ENCODE results near the gene E2F3.
A peak's percentile ranks its signal among the peaks of the same experiment; 100 is the strongest.

The E2F3 gene

DNA sequence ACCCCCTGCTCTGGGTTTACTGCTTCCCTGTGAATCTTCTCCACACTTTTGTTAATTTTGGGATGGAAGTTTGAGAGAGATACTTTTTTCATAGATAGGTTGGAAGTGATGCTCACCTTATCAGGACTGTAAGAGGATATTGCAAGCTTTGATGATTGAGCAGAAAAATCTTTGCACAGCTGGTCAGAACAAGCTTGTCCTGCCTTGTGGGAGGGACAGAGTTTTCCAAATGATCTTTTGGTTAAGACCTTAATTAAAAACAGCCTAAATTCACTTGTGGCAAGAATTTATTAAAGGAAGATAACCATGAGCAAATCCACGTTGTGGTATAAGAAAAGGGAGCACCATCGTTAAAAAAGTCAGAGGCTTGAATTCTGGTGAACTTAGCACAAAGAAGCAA is 32.2 kb downstream of the E2F3 start:
- no peak overlapping the region for H3K27ac Mint-ChIP-seq

GRCh38 chr6:20434766-20435165 is 33.1 kb downstream of the E2F3 start:
- Mint-ChIP-seq H3K4me3 (no peak overlapping the region), H3K4me1 (ENCODE audit: low read depth) (peaks cover 13% of the 10 kb centered on the region), H3K27ac (no peak overlapping the region), H3K27me3 (ENCODE audit: low read depth) (no peaks in the 10 kb centered on the region), H3K36me3 (ENCODE audit: low read depth) (peaks cover 72% of the 10 kb centered on the region), H3K9me3 (peaks cover 20% of the 10 kb centered on the region)

More for the DNA sequence above, 32.2 kb downstream of the E2F3 start:
- Mint-ChIP-seq H3K4me3 (no peak overlapping the region), H3K4me1 (ENCODE audit: low read depth) (peaks cover 13% of the 10 kb centered on the region), H3K9me3 (peaks cover 20% of the 10 kb centered on the region), H3K27me3 (ENCODE audit: low read depth) (no peaks in the 10 kb centered on the region), H3K36me3 (ENCODE audit: low read depth) (peaks cover 66% of the 10 kb centered on the region)

- Mint-ChIP-seq H3K4me1 (ENCODE audit: low read depth) (peaks cover 17% of the 10 kb centered on the region), H3K36me3 (ENCODE audit: low read depth) (peaks cover 71% of the 10 kb centered on the region), H3K9me3 (peaks cover 10% of the 10 kb centered on the region), H3K27ac (no peak overlapping the region), H3K4me3 (no peak overlapping the region), H3K27me3 (ENCODE audit: low read depth) (no peaks in the 10 kb centered on the region)
Measured at GRCh38 chr6:20436719-20437118, 35.0 kb downstream of the E2F3 start.

- H3K4me1 Mint-ChIP-seq (ENCODE audit: low read depth) = peaks cover 13% of the 10 kb centered on the region
- H3K27ac Mint-ChIP-seq = no peak overlapping the region
- no peaks in the 10 kb centered on the region for H3K27me3 Mint-ChIP-seq (ENCODE audit: low read depth)
- peaks cover 3% of the 10 kb centered on the region for H3K9me3 Mint-ChIP-seq
- H3K36me3 Mint-ChIP-seq (ENCODE audit: low read depth) = peaks cover 62% of the 10 kb centered on the region
- H3K4me3 Mint-ChIP-seq = no peak overlapping the region
Measured at GRCh38 chr6:20437639-20438038, 36.0 kb downstream of the E2F3 start.

- H3K9me3 Mint-ChIP-seq = peaks cover 3% of the 10 kb centered on the region
- H3K27ac Mint-ChIP-seq = no peak overlapping the region
- no peak overlapping the region for H3K4me3 Mint-ChIP-seq
- no peaks in the 10 kb centered on the region for H3K27me3 Mint-ChIP-seq (ENCODE audit: low read depth)
- H3K36me3 Mint-ChIP-seq (ENCODE audit: low read depth) = peaks cover 55% of the 10 kb centered on the region
- peaks cover 9% of the 10 kb centered on the region for H3K4me1 Mint-ChIP-seq (ENCODE audit: low read depth)
Measured at GRCh38 chr6:20438462-20439070, 36.9 kb downstream of the E2F3 start.

- Mint-ChIP-seq H3K4me1 (ENCODE audit: low read depth) (peaks cover 14% of the 10 kb centered on the region), H3K36me3 (ENCODE audit: low read depth) (peaks cover 51% of the 10 kb centered on the region), H3K9me3 (peaks cover 3% of the 10 kb centered on the region), H3K27ac (no peak overlapping the region), H3K27me3 (ENCODE audit: low read depth) (no peaks in the 10 kb centered on the region), H3K4me3 (no peak overlapping the region)
Measured at GRCh38 chr6:20439558-20439957, 37.9 kb downstream of the E2F3 start.

DNA sequence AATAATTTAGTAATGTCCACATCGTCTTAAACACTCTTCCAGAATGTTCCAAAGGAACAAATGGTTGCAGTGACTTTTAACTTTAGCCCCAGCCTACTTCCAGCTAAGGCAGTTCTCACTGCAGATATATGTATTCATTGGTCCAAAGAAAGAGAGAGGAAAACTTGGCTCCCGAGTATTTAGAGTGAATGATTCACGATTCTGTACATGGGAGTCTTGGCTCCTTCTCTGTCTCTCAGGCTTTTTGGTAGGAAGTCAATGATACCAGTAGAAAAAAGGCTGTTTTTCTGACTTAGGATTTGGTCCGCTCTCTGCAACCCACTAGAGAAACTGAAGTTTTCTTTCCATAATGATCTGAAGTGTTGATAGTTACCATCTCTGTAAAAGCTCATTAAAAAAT is 38.6 kb downstream of the E2F3 start:
- H3K27ac Mint-ChIP-seq = no peak overlapping the region
- H3K9me3 Mint-ChIP-seq = peaks cover 3% of the 10 kb centered on the region
- peaks cover 48% of the 10 kb centered on the region for H3K36me3 Mint-ChIP-seq (ENCODE audit: low read depth)
- H3K4me1 Mint-ChIP-seq (ENCODE audit: low read depth) = peaks cover 18% of the 10 kb centered on the region
- no peaks in the 10 kb centered on the region for H3K27me3 Mint-ChIP-seq (ENCODE audit: low read depth)
- H3K4me3 Mint-ChIP-seq = no peak overlapping the region

DNA sequence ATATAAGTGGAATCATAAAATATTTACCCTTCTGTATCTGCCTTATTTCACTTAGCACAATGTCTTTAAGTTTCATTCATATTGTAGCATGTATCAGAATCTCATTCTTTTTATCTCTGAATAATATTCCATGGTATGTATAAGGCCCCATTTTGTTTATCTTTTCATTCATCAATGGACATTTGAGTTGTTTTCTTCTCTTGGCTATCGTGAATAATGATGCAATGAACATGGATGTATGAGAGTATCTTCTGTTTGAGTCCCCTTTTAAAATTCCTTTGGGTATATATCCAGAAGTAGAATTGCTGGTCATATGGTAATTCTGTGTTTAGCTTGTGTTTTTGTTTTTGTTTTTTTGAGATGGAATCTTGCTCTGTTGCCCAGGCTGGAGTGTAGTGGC is 39.6 kb downstream of the E2F3 start:
- Mint-ChIP-seq H3K36me3 (ENCODE audit: low read depth) (peaks cover 45% of the 10 kb centered on the region), H3K4me3 (no peak overlapping the region), H3K9me3 (peaks cover 3% of the 10 kb centered on the region), H3K4me1 (ENCODE audit: low read depth) (peaks cover 19% of the 10 kb centered on the region), H3K27ac (no peak overlapping the region), H3K27me3 (ENCODE audit: low read depth) (no peaks in the 10 kb centered on the region)

- no peak overlapping the region for H3K4me3 Mint-ChIP-seq
- no peaks in the 10 kb centered on the region for H3K27me3 Mint-ChIP-seq (ENCODE audit: low read depth)
- H3K9me3 Mint-ChIP-seq = peaks cover 3% of the 10 kb centered on the region
- H3K36me3 Mint-ChIP-seq (ENCODE audit: low read depth) = peaks cover 40% of the 10 kb centered on the region
- peaks cover 20% of the 10 kb centered on the region for H3K4me1 Mint-ChIP-seq (ENCODE audit: low read depth)
- H3K27ac Mint-ChIP-seq = no peak overlapping the region
Measured at GRCh38 chr6:20441921-20442320, 40.2 kb downstream of the E2F3 start.

DNA sequence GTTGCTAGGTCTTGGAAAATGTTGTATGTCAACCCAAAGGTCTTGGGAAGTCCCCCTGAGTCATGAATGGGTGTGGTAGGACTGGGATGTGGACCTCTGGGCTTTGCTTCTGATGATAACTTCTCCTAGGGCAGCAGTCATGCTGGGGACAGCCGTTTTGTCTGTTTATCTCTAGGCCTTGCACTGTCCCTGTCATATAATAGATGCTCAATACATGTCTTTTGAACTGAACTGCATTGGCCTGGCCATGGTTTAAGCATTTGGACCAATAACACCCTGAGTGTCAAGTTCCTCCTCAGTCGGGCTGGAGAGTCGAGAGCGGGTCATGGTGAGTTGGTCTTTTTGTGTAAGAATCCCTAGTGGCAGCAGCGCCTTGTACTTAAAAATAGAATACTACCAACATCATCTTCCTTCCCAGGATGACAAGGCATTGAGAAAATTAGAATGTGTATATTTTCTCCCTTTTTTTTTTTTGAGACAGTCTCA is 43.1 kb downstream of the E2F3 start:
- Mint-ChIP-seq H3K4me3 (no peak overlapping the region), H3K36me3 (ENCODE audit: low read depth) (peaks cover 26% of the 10 kb centered on the region), H3K27ac (peak overlapping the region; percentile 22), H3K4me1 (ENCODE audit: low read depth) (peaks cover 24% of the 10 kb centered on the region), H3K27me3 (ENCODE audit: low read depth) (no peaks in the 10 kb centered on the region), H3K9me3 (no peaks in the 10 kb centered on the region)

- H3K27me3 Mint-ChIP-seq (ENCODE audit: low read depth) = no peaks in the 10 kb centered on the region
- peaks cover 18% of the 10 kb centered on the region for H3K36me3 Mint-ChIP-seq (ENCODE audit: low read depth)
- no peak overlapping the region for H3K27ac Mint-ChIP-seq
- H3K4me3 Mint-ChIP-seq = peak overlapping the region; percentile 18
- H3K9me3 Mint-ChIP-seq = no peaks in the 10 kb centered on the region
- H3K4me1 Mint-ChIP-seq (ENCODE audit: low read depth) = peaks cover 27% of the 10 kb centered on the region
Measured at GRCh38 chr6:20447157-20447556, 45.5 kb downstream of the E2F3 start.

DNA sequence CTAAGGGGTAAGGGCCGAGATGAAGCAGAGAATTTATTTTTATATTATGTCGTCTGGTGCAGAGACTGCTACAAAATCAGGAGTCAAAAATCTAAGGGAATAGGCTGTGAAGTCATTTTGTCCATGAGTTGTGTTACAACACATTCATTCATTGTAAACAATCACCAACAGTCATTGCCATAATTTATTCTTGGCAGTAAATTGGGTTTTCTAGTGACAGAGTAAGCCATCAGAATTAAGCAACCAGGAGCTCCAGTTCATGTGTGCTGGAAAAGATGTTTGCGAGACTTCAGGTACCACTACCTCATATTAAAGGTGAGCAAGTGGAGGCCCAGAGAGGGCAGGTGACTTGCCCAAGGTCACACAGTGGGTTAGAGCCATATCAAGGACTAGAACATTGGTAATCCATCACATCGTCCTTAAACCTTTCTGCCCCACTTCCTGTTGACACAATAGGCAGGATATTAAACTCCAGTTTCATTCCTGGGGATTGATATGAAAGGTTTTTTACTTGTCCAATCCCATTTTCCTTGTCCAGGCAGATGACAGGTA is 46.0 kb downstream of the E2F3 start:
- H3K36me3 Mint-ChIP-seq (ENCODE audit: low read depth) = peaks cover 18% of the 10 kb centered on the region
- no peak overlapping the region for H3K4me3 Mint-ChIP-seq
- no peak overlapping the region for H3K27ac Mint-ChIP-seq
- H3K27me3 Mint-ChIP-seq (ENCODE audit: low read depth) = no peaks in the 10 kb centered on the region
- H3K9me3 Mint-ChIP-seq = no peaks in the 10 kb centered on the region
- peaks cover 27% of the 10 kb centered on the region for H3K4me1 Mint-ChIP-seq (ENCODE audit: low read depth)

DNA sequence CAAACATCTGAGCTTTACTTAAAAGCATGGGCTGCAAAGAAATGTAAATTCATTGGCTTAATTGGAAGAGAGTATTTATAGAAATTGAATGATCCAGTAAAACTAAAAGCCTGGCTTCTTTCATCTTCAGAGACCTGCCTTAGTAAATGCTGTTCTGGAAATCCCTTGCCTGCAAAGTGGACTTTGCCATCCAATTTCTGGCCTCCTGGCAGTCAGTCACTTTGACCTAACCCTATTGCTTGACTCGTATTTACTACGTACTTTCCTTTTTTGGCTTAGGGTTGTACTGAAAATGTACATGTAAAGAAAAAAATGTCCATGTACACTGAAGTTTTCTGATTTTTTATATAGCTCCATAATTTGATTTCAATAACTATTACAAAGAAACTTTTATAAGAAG is 47.1 kb downstream of the E2F3 start:
- Mint-ChIP-seq H3K27ac (no peak overlapping the region), H3K4me3 (no peak overlapping the region), H3K9me3 (no peaks in the 10 kb centered on the region), H3K4me1 (ENCODE audit: low read depth) (peaks cover 33% of the 10 kb centered on the region), H3K36me3 (ENCODE audit: low read depth) (peaks cover 21% of the 10 kb centered on the region), H3K27me3 (ENCODE audit: low read depth) (no peaks in the 10 kb centered on the region)

DNA sequence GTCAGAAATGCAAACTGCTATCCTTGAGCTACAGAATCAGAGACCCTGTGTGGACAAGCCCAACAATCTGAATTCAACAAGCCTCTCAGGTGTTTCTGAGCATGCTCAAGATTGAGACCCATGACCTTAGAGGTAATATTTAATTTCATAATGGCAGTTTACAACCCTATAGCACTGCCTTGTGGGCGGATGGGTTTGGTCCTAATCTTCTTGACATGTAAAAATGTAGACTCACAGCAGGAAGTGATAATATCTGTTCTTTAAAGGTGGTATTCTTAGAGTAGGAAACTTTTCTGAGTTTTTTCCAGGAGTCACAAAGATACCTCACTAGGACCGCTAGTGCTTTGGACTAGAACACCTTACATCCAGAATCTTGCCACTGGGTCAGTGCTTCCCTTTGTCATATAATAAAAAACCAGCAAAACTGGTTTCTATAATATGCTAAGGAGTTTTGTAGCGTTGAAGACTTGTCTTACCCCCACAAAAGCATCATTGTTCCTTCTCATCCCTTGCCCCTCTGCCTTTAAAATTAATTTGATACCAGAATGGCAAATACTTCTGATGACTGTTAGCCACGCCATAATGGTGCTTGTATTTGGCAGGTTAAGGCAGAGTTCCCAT is 52.6 kb downstream of the E2F3 start:
- peaks cover 22% of the 10 kb centered on the region for H3K36me3 Mint-ChIP-seq (ENCODE audit: low read depth)
- no peak overlapping the region for H3K27ac Mint-ChIP-seq
- no peaks in the 10 kb centered on the region for H3K9me3 Mint-ChIP-seq
- peaks cover 30% of the 10 kb centered on the region for H3K4me1 Mint-ChIP-seq (ENCODE audit: low read depth)
- no peak overlapping the region for H3K4me3 Mint-ChIP-seq
- no peaks in the 10 kb centered on the region for H3K27me3 Mint-ChIP-seq (ENCODE audit: low read depth)

DNA sequence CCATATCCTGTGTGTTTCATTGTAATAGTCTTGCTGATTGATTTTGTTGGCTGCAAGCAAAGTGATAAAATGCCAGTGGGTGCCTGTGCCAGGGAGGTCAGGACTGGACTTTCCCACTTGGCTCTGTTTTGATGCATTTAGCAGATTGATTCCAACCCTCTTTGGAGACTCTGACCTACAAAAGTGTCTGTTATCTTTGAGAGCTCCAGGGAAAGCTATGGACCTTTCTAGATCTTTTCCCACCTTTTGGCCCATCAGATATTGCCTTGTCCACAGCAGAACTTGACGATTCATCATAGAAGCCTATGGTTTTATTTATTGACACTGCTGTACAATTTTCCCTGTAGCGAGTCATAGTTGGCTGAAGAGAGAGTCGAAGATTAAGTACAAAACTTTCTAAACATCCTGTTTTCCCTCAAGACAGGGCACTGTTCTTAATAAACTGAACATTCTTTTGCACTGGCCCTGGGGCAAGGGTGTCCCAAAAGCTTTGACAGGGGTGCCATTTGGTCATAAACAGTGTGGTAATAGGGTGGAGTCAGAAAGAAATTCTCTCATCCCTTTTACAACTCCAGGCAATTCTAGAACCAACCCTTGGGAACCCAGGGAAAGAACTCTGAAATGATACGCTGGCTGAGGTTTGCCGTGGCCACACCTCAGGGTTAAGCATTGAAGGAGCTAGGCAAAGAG is 53.7 kb downstream of the E2F3 start:
- no peak overlapping the region for H3K27ac Mint-ChIP-seq
- peaks cover 32% of the 10 kb centered on the region for H3K4me1 Mint-ChIP-seq (ENCODE audit: low read depth)
- H3K27me3 Mint-ChIP-seq (ENCODE audit: low read depth) = no peaks in the 10 kb centered on the region
- peaks cover 23% of the 10 kb centered on the region for H3K36me3 Mint-ChIP-seq (ENCODE audit: low read depth)
- no peaks in the 10 kb centered on the region for H3K9me3 Mint-ChIP-seq
- H3K4me3 Mint-ChIP-seq = no peak overlapping the region
